NAMALWA (cell line): ENCODE results near the gene CCDC14.
"Not testable (repeated sequence)": the region's sequence is repeated elsewhere in the genome, so short reads cannot be mapped to it uniquely, and the experiment has no call there.

Experiments
- DNase-seq: peaks from one replicate; pipeline ENCODE4 v3.0.0-alpha.2; 2015; ENCODE audit warnings: low spot score

Gene CCDC14

DNA sequence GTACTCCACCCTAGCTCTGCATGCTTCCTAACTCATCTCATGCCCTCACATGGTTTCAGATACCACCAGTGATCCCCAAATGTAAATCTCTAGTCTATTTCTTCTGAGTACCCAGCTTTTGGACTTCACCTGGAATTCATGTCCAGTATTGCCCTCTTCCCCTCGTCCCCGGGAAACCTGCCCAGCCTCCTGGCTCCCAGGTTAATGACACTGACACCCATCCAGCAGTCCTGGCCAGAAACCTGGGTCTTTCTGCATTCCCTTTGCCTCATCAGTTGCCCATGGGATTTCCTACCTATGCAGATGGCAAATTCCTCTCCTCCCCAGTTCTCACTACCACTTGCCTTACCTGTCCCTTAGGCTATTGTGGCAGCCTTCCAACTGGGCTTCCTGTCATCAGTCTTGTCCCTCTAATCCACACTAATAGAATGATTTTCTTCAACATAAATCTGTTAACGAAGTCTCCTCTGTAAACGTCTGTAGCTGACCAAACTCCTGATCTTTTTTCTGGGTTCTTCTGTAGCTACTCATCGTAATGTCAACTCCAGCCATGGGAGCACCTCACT lies 61.6 kb downstream of the CCDC14 start:
- DNase-seq = no peak

- DNase-seq = no peak
Measured at GRCh38 chr3:123893012-123893411, 68.0 kb downstream of the CCDC14 start.

DNA sequence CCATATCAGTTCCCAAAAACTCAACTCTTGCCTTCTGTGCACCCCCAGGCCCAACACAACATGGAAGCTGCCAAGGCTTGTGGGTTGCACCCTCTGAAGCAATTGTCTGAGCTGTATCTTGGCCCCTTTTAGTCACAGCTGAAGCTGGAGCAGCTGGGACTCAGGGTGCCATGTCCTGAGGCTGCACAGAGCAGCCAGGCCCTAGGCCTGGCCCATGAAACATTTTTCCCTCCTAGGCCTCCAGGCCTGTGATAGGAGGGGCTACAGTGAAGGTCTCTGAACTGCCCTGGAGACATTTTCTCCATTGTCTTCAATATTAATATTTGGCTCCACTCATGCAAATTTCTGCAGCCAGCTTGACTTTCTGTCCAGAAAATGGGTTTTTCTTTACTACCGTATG lies 68.8 kb downstream of the CCDC14 start:
- no peak for DNase-seq

DNA sequence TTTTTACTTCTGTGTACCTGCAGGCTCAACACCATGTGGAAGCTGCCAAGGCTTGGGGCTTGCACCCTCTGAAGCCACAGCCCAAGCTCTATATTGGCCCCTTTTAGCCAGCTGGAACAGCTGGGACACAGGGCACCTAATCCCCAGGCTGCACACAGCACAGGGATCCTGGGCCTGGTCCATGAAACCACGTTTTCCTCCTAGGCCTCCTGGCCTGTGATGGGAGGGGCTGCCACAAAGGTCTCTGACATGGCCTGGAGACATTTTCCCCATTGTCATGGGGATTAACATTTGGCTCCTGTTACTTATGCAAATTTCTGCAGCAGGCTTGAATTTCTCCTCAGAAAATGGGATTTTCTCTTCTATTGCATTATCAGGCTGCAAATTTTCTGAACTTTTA lies 70.0 kb downstream of the CCDC14 start:
- DNase-seq = not testable (repeated sequence)

- not testable (repeated sequence) for DNase-seq
Measured at GRCh38 chr3:123890162-123890561, 70.9 kb downstream of the CCDC14 start.

DNA sequence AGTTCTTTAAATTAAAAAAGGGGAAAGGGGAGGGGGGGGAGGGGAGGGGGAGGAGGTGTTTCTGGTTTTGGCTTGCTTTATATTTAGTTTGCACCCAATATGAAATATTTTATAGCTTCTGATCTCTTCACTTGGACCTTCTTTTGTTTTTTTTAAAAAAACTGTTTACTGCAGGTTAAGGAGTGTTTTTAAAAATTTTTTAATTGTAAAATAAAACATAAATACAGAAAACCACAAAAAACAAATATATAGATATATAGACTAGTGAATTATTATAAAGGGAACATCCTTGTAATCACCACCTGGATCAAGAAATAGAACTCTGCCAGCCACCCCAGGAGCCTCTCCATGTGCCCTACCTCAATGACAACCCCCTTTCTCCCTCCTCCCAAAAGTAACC lies 76.0 kb downstream of the CCDC14 start:
- no peak for DNase-seq

GRCh38 chr3:123884203-123884831 lies 76.7 kb downstream of the CCDC14 start, which contains the start of gene MYLK:
TSS of gene MYLK (minus strand) at chr3:123884332. CDS start at chr3:123793841, 90,491 bp downstream.
- DNase-seq = no peak

- no peak for DNase-seq
Measured at GRCh38 chr3:123883701-123884202, 77.3 kb downstream of the CCDC14 start.

- DNase-seq = peak; percentile 37
Measured at GRCh38 chr3:123883111-123883510, 77.9 kb downstream of the CCDC14 start.

GRCh38 chr3:123881771-123882170 lies 79.3 kb downstream of the CCDC14 start:
- peak; percentile 23 for DNase-seq

DNA sequence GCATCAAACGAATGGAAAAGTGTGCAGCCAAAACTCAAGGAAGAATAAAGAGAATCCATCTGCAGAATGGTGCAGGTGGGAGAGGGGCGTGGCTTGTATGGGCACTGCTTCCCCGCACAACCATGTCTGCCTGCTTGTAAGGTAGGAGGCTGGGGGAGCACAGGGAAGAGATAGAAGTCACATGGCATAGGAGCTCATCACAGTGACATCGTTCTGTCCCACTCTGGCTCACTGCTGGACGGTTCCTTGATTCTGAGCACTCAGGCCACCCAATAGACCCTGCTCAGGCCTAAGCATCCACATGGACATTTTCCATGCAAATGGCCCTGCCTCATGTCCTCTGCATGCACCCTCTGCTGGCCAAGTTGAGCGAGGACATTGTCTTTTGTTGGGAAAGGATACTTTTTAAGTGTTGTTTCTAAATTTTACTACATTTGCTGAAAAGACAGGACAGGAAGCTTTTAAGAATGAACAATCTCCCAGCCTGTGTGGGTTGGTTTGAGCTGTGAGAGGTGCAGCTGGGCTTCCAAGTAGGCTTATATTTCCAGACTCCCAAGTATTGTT lies 79.9 kb downstream of the CCDC14 start:
- peak; percentile 19 for DNase-seq

DNA sequence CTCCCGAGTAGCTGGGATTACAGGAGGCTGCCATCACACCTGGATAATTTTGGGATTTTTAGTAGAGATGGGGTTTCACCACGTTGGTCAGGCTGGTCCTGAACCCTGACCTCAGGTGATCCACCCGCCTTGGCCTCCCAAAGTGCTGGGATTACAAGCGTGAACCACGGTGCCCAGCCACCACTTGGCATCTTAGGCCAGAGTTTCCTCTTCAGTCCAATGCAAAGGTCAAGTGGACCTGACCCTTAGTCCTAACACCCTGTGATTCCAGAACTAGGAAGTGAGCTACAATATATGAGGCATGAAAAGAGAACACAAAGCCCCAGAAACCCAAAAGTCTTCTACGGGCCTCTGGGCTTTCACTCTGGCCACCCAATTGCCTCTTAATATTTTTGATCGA lies 82.2 kb downstream of the CCDC14 start:
- DNase-seq = no peak

DNA sequence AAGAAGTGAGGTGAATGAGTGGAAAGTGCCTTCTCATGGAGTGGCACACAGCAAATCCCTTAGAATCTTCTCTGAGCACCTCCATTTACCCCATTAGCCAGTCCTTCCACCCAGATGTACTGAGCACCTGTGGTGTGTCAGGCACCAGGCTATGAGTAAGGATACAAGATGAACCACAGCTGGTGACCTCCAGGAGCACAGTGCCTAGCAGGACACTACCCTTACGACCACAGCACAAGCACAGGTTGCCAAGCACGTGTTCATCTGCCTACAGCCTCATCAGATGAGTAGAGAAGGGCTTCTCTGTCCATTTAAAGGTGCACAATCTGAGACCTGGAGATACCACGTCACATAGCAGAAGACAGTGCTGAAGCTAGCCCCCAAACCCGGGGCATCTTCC lies 83.1 kb downstream of the CCDC14 start:
- DNase-seq = no peak

GRCh38 chr3:123877466-123877865 lies 83.6 kb downstream of the CCDC14 start:
- DNase-seq = no peak

DNA sequence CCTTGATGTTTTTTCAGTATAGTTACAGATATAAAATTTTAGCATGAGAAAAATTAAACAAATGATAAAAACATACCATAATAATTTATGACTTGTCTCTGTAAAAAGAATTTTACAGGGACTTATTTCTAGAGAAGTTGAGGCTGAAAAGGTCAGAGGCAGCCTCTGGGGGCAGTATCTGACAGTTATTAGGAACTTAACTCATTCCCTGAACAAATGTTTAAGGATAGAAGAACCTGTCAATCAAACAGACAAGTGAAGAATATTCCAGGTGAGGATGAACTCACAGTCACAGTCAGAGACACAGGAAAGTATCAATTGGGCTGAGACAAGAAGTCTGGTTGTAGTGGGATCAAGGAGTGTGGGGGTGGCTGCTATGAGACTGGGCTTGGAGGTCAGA lies 84.2 kb downstream of the CCDC14 start:
- peak; percentile 12 for DNase-seq

- no peak for DNase-seq
Measured at GRCh38 chr3:123872621-123873020, 88.4 kb downstream of the CCDC14 start.

GRCh38 chr3:123871946-123872345 lies 89.1 kb downstream of the CCDC14 start:
- no peak for DNase-seq

- no peak for DNase-seq
Measured at GRCh38 chr3:123870033-123870432, 91.0 kb downstream of the CCDC14 start.

DNA sequence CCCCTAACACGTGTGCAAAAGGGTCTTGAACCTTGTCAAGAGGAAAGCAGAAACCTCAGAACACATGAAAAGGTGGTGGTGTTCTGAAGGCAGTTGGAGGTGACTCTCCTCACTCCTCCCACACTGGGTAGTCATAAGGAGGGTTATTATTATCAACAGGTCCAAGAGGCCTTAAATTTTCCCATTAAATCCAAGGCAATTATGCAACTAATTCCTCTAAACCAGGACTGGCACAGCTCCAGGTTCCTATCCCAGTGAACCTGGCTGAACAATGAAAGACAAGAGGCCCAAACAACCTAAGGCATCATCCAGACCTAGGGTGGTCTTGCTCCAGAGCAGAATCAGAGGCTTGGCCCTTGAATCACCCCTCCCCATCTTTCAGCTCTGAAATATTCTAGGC lies 91.9 kb downstream of the CCDC14 start:
- no peak for DNase-seq

GRCh38 chr3:123864706-123865105 lies 96.3 kb downstream of the CCDC14 start:
- DNase-seq = no peak
